GM12873 (cell line): ENCODE data around the gene BEND3.

ENCODE experiments used
- CTCF ChIP-seq: IDR thresholded peaks from 2 replicates; pipeline ENCODE4 v1.5.1; 2012; ENCODE audit warnings: low read depth, mild to moderate bottlenecking, moderate library complexity, low read length, control low read depth; ENCODE audit not compliant: insufficient read depth; ENCODE audit errors: missing control alignments

BEND3 gene

GRCh38 chr6:107033126-107033525 is 82.2 kb downstream of the BEND3 start:
- TF ChIP-seq CTCF, result no peak

GRCh38 chr6:107032051-107032450 is 83.3 kb downstream of the BEND3 start:
- no peak for TF ChIP-seq CTCF

GRCh38 chr6:107030151-107030550 is 85.2 kb downstream of the BEND3 start:
- TF ChIP-seq CTCF, result no peak

GRCh38 chr6:107026965-107027364 is 88.3 kb downstream of the BEND3 start:
- TF ChIP-seq CTCF, result no peak

GRCh38 chr6:107021446-107022185 is 93.7 kb downstream of the BEND3 start:
- no peak for TF ChIP-seq CTCF

GRCh38 chr6:107020239-107020638 is 95.1 kb downstream of the BEND3 start:
- TF ChIP-seq CTCF, result no peak

GRCh38 chr6:107019047-107019446 is 96.3 kb downstream of the BEND3 start:
- TF ChIP-seq CTCF, result no peak
